Bone marrow (tissue), 2 donors: ENCODE results near the gene STAC2.
"Not testable (repeated sequence)": the region's sequence is repeated elsewhere in the genome, so short reads cannot be mapped to it uniquely, and the experiment has no call there.

Experiments
- DNase-seq, 2 donors: peaks; one replicate each; lab custom pipeline; 2025; lab: John Stamatoyannopoulos, UW

STAC2 gene

DNA sequence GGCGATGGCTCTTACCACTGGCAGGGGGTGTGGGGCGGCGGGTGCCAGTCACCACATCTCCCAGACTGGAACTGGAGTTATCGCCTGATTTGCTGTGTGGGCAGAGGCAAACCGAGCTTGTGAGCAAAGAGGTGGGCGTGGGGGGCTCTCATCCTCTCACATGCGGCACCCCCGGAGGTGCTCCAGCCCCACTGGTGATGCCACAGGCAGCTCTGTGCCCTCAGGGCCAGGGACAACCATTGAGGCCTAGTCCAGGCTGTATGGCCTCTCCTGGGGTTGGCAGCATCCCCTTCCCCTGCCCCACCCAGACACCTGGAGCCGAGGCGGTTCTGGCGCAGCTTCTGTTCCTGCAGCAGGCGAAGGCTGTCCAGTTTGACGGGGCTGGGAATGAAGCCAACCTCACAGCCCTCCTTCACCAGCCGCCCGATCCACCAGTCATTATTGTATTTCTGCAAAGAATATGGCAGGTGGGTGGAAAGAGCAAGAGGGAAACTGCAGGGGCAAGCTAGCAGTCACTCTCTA is 39.2 kb downstream of the STAC2 start:
- DNase-seq: no peak

DNA sequence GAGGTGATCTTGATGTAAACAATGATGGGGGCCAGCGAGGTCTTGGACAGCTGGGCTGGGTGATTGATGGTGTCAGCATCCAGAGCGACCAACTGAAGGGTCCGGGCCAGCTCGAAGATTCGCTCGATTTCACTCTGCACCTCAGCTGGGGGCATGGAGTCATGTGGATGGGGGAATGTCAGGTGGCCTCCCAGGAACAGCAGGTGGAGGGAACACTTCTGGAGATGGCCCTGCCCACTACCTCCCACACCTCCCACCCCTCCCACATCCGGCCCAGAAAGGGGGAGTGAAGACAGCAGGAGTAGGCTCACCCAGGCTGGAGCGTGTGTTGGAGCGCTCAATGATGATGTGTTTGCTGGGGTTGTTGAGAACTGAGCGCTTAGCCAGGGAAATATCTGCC is 42.0 kb downstream of the STAC2 start:
- no peak for DNase-seq

- no peak for DNase-seq
Observed at GRCh38 chr17:39183045-39183444, 42.7 kb downstream of the STAC2 start.

GRCh38 chr17:39181303-39181702 is 44.4 kb downstream of the STAC2 start:
- DNase-seq: no peak

- no peak for DNase-seq
Observed at GRCh38 chr17:39178536-39178935, 47.2 kb downstream of the STAC2 start.

DNA sequence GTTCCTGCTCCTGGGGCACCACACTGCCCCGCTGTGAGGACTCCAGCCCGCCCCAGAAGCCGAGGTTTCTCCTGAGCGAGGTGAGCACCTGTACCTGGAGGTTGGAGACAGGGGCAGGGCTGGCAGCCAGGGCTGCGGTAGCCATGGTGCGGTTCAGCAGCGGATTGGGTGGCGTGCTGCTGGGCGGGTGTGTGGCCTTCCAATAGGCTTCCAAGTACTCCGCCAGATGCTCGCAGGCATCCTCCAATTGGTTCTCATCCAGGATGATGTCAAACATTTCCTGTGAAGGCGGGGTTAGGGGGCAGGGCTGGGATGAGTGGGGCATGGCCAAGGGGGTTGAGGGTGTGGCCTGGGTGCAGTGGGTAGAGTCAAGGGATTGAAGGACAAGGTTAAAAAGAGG is 48.5 kb downstream of the STAC2 start:
- no peak for DNase-seq

- peak in 1 of 2 donors; percentile 24 for DNase-seq
Observed at GRCh38 chr17:39175695-39176093, 50.1 kb downstream of the STAC2 start.

DNA sequence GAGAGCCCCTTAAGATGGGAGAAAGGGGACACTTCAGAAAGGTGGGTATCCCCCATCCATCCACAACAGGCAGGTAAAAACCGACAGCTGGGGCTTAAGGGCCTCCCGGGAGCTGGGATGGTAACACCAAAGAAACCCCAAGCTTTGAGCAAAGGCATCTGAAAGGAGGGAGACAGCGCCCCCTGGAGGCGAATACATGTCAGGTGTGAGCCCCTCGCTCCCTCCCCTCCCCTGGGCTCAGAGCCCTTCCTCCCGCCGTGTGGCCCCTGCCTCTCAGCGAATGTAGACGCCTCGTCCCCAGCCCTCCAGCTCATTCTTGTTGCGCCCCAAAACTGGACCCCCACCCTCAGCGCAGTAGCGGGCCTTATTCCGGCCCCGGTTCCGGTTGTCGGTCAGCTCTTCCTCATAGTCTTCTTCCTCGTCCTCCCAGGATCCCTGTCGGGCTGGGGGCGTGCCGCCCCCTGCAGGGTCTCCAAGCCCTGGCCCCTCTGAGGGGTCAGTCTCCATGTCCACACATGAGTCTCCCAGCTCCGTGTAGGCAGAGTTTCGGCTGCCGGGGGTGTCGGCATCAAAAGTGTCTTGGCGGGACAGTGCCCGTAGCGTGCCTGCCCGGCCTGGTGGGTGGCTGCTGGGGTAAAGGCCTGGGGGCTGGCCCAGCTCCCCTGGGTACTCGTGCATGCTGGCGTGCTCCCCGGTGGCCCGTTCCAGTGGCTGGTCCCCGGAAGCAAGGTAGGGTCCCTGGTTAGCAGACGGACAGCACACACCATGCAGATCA is 50.6 kb downstream of the STAC2 start:
- DNase-seq: peak; percentile 37 to 81

- DNase-seq: no peak
Observed at GRCh38 chr17:39173526-39174274, 52.0 kb downstream of the STAC2 start.

DNA sequence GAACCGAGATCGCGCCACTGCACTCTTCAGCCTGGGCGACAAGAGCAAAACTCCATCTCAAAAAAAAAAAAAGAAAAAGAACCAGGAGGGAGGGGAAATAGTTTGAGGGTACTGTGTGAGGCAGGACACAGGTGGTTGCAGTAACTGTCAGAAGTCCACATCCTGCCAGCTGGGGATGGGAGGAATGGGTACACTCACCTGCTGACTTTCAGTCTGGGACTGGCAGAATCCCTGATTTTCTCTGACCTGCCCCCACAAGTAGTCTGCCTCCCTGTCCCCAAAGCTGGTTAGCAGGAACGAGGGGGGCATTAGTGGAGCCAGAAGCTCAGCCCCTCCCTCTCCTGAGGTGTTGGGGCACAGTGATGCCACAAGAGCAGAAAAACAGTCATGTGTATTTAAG is 52.7 kb downstream of the STAC2 start:
- DNase-seq: no peak

- DNase-seq: no peak
Observed at GRCh38 chr17:39171933-39172332, 53.8 kb downstream of the STAC2 start.

GRCh38 chr17:39170558-39170957 is 55.2 kb downstream of the STAC2 start:
- no peak for DNase-seq

- peak in 1 of 2 donors; percentile 47 for DNase-seq
Observed at GRCh38 chr17:39170109-39170508, 55.6 kb downstream of the STAC2 start.

DNA sequence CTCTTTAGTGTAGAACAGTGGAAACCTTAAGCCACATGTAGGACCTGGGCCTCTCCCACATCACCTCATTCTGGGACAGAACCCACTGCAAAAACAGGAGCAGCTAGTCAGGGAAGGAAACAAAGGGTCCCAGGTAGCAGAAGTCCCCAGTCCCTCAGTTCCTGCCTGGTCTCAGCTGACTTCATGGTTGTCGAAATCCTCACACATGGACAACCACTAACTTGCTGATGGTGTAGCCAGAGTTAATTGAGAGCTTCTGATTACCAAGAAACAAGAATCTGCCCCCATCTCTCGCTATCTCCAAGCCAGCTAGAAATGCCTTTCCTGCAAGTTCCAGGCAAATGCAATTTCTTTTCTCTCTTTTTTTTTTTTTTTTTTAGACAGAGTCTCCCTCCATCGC is 56.2 kb downstream of the STAC2 start:
- no peak for DNase-seq

- DNase-seq: no peak
Observed at GRCh38 chr17:39169101-39169500, 56.6 kb downstream of the STAC2 start.

GRCh38 chr17:39168503-39168902 is 57.2 kb downstream of the STAC2 start:
- not testable (repeated sequence) for DNase-seq

DNA sequence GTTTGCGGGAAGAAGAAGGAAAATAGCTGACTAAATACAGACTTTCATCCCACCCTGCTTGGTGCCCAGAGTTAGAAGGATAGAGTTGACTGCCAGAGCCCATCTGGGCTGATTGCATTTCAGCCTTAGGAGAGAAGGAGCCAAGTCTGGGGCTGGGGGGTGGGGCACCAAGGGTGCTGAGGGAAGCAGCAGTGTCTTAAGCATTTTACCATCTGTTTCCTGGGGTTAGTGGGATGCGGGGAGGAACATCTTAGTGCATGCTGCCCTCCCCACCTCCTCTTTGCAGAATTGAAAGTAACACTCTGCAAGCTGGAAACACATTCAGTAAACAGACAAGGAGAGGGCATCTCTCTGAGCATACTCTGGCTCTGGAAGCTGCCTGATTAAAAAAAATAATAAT is 58.3 kb downstream of the STAC2 start:
- peak in 1 of 2 donors; percentile 96 for DNase-seq

GRCh38 chr17:39166437-39167335 is 59.1 kb downstream of the STAC2 start:
- peak in 1 of 2 donors; percentile 30 for DNase-seq

DNA sequence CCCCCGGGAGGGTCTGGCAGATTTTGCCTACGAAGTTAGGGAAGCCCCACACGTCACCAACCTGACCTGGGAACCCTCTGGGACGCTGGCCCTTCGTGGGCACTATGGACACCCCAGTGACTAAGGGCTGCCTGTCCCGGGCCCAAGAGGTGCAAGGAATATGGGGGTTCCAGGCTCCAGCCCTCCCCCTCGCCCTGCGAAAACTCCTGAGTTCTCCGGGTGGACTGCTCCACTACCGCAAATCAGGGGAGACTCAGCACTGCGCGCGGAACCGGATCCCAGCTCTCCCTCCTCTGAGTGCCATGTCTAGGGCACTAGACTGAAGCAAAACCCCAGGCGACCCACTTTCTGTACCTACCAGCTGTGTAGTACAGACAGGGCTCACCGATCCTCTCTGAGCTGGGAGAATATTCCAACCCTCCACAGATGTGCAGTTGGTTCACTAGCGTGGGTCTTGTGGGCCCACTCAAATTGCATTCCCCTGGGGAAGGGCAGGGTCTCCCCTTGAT is 59.9 kb downstream of the STAC2 start, which contains the start of gene ARL5C:
Gene ARL5C (minus strand): TSS at position 321 of the 509 bp plus-strand sequence. CDS start 401 bp downstream, outside the sequence.
- no peak for DNase-seq

DNA sequence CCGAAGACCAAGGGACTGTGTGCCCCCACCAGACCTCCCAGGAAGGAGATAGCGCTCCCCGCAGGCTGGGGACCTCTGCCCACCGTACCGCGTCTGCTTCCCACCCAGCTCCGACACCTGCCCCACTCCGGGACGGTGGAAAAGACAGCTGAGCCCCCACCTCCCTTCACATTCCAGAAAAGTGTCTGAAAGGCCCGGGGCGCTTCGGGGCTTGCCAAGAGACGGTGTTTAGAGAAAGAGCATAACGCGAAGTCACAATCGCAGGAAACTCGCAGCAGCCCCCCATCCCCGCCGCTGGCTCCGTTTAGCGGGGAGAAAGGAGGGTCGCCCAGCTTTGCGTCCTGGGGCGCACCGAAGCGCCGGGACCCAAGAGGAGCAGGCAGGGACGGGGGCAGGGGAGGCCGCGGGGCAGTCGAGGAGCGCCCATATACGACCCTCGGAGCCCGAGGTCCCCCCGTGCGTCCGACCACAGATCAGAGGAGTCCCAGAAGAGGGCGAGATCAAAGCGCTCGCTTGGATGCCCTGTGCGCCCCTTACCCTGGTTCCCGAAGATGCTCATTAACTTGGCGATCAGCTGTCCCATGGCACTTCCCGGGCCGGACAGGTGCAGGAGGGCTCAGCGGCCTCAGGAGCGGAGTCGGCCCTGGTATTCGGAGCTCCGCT is 60.4 kb downstream of the STAC2 start:
- no peak for DNase-seq

DNA sequence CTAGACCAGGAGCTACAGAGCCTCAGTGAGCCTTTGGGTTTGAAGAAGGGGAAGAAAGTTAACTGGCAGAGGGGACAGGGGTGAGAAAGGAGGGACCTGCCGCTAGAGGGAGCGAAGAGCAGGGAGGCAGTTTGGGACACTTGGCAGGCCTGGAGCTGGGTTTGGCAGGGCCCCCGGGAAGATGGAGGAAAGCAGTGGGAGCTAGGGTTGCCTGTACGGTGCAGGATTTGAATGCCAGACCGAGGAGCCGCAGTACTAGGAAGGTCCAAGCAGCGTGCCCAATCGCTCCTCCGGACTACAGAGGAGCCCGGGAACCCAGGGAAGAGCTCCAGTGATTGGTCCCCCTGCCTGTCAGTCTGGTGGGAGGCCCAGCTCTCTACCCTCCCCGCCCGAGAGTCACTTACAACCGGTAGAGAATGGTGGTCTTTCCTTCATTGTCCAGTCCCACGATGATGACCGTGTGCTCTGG is 61.0 kb downstream of the STAC2 start:
- DNase-seq: peak; percentile 64 to 87
